GM19463 (cell line): Measurements from ENCODE around the gene CIBAR2.

Experiments used
- ATAC-seq: cut with Tn5 transposase; IDR thresholded peaks from one replicate; pipeline ENCODE4 v1.9.1; 2021; ENCODE audit warnings: mild to moderate bottlenecking, moderate library complexity; ENCODE audit not compliant: unreplicated experiment

Gene CIBAR2

GRCh38 chr16:85112364-85112763 is at the start of gene CIBAR2:
TSS of gene CIBAR2 (minus strand) at chr16:85112472. CDS start at chr16:85112352, 120 bp downstream.
- no peak for ATAC-seq

- no peak for ATAC-seq
Observed at GRCh38 chr16:85159179-85159980, 47.1 kb upstream of the CIBAR2 start.

GRCh38 chr16:85158743-85159178 is 46.5 kb upstream of the CIBAR2 start:
- no peak for ATAC-seq

DNA sequence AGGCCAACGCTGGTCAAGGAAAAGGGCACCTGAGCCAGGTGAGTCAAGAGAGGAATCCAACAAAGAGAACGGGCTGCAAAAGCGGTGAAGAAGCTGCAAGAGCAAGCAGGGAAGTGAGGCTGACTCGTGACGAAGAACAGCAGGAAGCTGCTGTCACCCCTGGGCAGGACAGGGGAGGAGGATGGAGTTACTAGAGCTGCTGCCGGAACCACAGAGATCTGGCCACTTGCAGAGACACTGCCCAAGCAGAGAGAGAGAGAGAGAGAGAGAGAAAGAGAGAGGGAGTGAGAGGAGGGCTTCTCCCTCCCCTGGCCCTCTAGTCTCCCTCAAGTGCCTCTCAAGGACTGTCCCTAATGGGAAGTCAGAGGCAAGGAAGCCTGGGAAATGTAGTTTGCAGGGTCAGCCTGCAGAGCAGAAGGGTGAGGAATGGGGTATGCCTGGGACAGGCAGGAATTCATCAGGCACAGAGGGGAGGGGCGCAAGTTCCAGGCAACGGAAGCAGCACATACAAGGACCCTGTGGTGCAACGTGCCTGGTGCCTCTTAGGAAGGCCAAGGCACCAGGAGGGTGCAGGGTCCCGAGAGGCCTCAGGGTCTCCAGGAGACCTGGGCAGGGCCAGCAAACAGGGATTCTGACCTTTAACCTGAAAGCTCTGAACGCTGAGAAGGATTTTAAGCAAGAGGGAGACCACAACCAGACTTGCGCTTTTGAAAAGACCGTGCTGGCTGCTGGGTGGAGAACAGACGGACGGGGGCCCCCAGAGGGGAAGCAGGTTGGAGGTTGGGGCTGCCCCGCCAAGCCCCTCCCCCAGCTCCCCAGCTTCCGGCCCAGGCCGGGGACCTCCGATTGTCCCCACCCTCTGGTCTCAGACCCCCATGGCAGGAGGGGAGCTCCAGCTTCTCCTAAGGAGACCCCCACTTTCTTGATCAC is 45.8 kb upstream of the CIBAR2 start:
- ATAC-seq: no peak

DNA sequence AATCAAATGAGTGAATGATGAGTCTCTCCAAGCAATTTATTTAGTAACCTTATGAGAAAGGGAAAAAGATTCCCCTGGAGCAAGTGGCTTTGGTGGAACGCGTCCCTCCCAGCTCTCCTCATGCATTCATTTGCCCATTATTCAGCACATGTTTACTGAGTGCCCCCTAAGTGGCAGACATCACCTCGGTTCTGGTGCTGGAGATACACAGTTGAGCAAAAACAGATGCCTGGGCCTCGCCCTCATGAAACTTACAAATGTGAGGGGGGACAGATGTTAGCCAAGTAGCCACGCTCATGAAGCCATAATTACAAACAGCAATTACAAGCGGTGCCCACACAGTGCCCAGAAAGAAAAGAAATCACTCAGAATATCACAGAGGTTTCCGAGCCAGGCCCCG is 45.1 kb upstream of the CIBAR2 start:
- no peak for ATAC-seq

DNA sequence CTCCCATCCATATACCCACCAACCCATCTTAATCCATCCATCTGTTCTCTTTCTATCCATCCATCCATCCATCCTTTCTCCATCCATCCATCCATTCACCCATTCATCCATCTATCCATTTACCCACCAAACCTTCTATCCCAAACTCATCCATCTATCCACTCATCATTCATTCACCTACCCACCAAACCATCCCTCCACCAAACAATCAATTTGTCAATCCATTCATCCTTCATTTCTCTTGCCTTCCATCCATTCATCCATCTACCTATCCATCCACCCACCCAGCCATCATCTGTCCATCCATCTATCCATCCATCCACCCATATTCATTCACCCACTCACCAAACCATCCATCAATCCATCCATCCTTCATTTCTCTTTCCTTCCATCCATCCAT is 44.6 kb upstream of the CIBAR2 start:
- ATAC-seq: no peak

- no peak for ATAC-seq
Observed at GRCh38 chr16:85156440-85156839, 44.2 kb upstream of the CIBAR2 start.

- no peak for ATAC-seq
Observed at GRCh38 chr16:85153656-85154091, 41.4 kb upstream of the CIBAR2 start.

- no peak for ATAC-seq
Observed at GRCh38 chr16:85153046-85153445, 40.8 kb upstream of the CIBAR2 start.

GRCh38 chr16:85152414-85153030 is 40.2 kb upstream of the CIBAR2 start:
- no peak for ATAC-seq

DNA sequence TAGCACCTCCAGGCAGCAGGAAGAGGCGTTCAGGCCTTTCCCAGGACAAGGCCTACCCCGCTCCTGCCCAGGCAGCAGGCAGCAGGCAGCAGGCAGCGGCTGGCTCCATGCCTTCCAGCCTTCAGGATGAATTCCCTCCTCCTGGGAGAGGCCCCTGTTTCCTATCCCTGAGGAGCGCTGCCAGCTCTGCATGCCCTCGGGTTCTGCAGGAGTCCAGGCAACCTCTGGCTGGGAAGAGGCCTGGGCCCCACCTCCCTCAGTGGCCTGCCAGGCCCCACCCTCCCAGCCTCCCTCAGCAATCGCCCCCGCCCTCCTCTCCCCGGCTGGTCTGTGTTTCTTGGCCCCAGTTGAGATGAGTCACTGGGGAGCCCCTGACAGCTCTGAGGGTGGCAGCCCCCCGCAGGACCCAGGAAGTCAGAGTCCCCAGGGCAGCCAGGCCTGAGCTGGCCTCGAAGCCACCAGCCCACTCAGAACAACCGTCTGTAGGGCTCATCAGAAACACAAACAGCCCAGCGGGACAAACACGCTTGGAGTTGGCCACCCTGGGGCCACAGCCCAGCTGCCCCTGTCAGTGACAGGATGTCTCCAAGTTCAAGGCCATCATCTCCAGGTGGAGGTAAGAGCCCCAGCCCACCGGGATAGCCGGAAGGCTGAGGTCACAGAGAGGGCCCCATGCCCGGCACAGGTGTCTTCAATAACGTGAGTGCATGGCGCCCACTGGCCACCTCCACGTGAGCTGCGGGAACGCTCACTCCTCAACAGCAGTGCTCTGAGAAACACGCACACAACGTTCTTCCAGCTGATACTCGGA is 39.5 kb upstream of the CIBAR2 start:
- ATAC-seq: peak; percentile 60

GRCh38 chr16:85151079-85151602 is 38.9 kb upstream of the CIBAR2 start:
- no peak for ATAC-seq

DNA sequence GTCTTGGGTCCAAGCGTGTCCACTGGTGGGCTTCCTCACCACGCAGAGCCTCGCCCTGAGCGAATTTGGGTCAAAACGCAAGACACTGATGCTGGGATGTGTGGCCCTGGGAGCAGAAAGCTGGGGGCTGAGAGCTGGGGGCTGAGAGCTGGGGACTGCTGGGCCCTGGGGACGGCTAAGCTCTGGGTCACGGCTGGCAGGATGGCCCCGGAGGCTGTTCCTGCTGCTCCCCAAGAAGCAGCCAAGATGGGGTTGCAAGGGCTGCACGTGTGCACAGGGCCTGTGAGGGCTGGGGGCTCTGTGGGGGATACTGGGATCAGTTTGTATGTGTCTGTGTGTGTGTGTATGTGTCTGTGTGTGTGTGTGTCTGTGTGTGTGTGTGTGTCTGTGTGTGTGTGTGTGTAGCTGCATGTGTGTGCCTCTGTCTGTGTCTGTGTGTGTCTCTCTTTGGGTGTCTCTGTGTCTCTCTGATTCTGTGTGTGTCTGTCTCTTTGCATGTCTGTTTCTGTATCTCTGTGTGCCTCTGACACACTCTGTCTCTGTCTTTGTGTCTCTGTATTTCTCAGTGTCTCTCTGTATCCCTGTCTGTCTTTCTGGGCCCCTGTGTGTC is 38.2 kb upstream of the CIBAR2 start:
- no peak for ATAC-seq

GRCh38 chr16:85149776-85150175 is 37.5 kb upstream of the CIBAR2 start:
- ATAC-seq: no peak

DNA sequence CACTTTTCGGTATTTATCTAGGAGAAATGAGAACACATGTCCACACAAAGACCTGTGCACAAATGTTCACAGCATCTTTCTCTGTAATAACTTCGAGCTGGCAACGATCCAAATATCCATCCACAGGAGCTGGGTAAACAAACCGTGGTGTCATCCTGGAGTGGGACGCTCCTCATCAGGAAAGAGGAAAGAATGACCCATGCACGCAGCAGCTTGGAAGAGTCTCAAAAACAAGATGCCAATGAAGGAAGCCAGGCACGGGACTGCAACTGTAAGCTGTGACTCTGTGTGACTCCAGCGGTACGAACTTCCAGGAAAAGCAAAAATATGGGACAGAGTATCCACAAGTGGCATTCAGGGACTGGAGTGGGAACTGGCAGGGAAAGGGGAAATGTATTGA is 36.7 kb upstream of the CIBAR2 start:
- ATAC-seq: no peak

GRCh38 chr16:85146922-85147651 is 34.8 kb upstream of the CIBAR2 start:
- no peak for ATAC-seq

DNA sequence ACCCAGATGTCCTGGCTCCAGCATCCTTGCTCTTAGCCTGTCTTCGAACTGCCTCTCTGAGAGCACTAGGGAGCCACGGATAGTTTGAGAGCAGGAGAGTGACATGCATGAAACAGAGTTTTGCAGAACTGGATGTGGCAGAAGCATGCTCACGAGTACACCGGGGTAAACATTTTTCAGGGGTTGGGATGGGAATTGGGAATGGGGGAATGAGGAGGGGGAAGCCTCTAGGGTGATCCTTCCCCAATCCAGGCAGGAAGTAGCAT is 34.2 kb upstream of the CIBAR2 start:
- ATAC-seq: no peak

DNA sequence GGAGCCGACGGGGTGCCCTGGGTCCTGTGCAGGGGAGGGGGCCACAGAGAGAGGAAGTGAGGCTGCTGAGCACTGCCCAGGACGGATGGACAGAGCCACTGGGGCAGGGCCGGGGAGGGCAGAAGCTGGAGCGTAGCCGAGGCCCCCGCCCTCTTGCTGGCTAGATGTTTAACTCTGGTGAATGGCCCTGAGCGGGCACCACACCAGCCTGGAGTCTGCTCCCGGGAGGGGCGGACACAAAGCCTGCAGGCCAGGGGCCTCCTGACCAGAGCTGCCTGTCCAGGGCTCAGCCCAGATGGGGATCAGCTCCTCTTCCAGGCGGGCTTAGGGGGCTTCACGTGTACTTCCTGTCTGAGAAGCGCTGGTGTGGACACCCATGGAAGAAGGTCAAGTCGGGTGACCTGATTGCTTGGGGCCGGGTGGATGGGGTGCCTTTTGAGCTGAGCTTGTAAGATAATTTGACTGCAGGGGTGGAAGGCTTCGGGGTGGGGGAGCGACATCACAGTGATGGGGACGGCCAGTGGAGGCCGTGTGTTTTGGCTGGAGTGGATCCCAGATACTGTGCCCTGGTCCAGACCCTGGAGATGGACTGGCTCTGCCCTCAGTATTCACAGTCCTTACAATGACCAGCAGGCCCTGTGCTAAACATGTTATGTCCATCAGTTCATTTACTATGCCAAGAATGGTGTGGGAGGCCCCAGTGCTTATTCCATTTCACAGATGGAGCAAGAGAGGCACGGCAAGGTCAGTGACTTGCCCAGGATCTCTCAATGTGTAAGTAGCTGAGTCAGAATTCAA is 33.7 kb upstream of the CIBAR2 start:
- ATAC-seq: no peak

- no peak for ATAC-seq
Observed at GRCh38 chr16:85145188-85145587, 32.9 kb upstream of the CIBAR2 start.
